Panc1 (cell line): ENCODE results near the gene MS4A8. TPM values are rescaled to one million over a fixed set of nuclear protein-coding genes. Genes with fewer than 3 reads are reported as not detected.

Source experiments
- ATAC-seq: fragments of 200-7000 bp; cut with Tn5 transposase; 2 replicates; pipeline ENCODE4 v1.9.1; 2020; ENCODE audit warnings: mild to moderate bottlenecking, moderate library complexity
- BruUV-seq: library from RNA; stranded (reverse); fragments of 400-500 nt; replicated peaks from 2 replicates; lab custom pipeline; 2021; lab: Mats Ljungman, UMichigan
- CTCF ChIA-PET: fragments of 300-600 bp; sonication (Branson Sonifier 250); formaldehyde crosslinking; loops from one replicate; lab custom pipeline; 2022; ENCODE audit warnings: antibody characterized with exemption; lab: Charles Lee
- POLR2A ChIA-PET: fragments of 300-600 bp; sonication (Branson Sonifier 250); formaldehyde crosslinking; loops from one replicate; lab custom pipeline; 2022; ENCODE audit warnings: antibody characterized with exemption; lab: Charles Lee
- DNase-seq: peaks from one replicate; pipeline ENCODE4 v3.0.0-alpha.2; 2010; ENCODE audit warnings: low read depth, low spot score
- H3K27ac ChIP-seq: 2 replicates; pipeline ENCODE4 v1.5.1; 2011; ENCODE audit warnings: mild to moderate bottlenecking, low read length, inconsistent platforms
- H3K27me3 ChIP-seq: fragments of 200-500 bp; sonication (Bioruptor generic); 2 replicates; pipeline ENCODE4 v1.6.0; 2014; ENCODE audit warnings: low read length, inconsistent platforms; ENCODE audit not compliant: control insufficient read depth, insufficient read depth
- H3K36me3 ChIP-seq: fragments of 200-500 bp; sonication (Bioruptor generic); 2 replicates; pipeline ENCODE4 v1.5.1; 2014; ENCODE audit warnings: inconsistent platforms, mild to moderate bottlenecking, low read length, moderate library complexity; ENCODE audit not compliant: control insufficient read depth, insufficient read depth
- H3K4me1 ChIP-seq: 2 replicates; pipeline ENCODE4 v1.5.1; 2011; ENCODE audit warnings: inconsistent platforms, mild to moderate bottlenecking, low read length, moderate library complexity; ENCODE audit not compliant: control insufficient read depth, insufficient read depth
- H3K4me3 ChIP-seq, 2 experiments: 2 replicates each; pipeline ENCODE4 v1.5.1; 2011 to 2012; ENCODE audit warnings: low read depth in 2 of 2, low read length in 2 of 2, mild to moderate bottlenecking in 2 of 2, inconsistent platforms in 1 of 2, moderate library complexity in 1 of 2
- H3K9me3 ChIP-seq: fragments of 200-500 bp; sonication (Bioruptor generic); 2 replicates; pipeline ENCODE4 v1.5.1; 2014; ENCODE audit warnings: low read depth, mild to moderate bottlenecking, inconsistent platforms, low read length, moderate library complexity; ENCODE audit not compliant: control insufficient read depth, insufficient read depth
- CTCF ChIP-seq: fragments of 450-650 bp; IDR thresholded peaks from 2 replicates; pipeline ENCODE4 v1.5.1; 2017; ENCODE audit warnings: mild to moderate bottlenecking
- POLR2AphosphoS5 ChIP-seq: IDR thresholded peaks from 2 replicates; pipeline ENCODE4 v1.6.1; 2012; ENCODE audit warnings: mild to moderate bottlenecking, low read depth, low read length, moderate library complexity
- REST ChIP-seq, 2 experiments: IDR thresholded peaks; 2 replicates each; pipeline ENCODE4 v1.6.1; 2011 to 2012; ENCODE audit warnings: low read depth in 2 of 2, control low read depth in 1 of 2, low read length in 1 of 2, mild to moderate bottlenecking in 1 of 2, moderate library complexity in 1 of 2; ENCODE audit not compliant: insufficient read depth in 1 of 2
- SIN3A ChIP-seq: IDR thresholded peaks from 2 replicates; pipeline ENCODE4 v1.6.1; 2012; ENCODE audit warnings: low read depth, mild to moderate bottlenecking, low read length, moderate library complexity, borderline replicate concordance; ENCODE audit not compliant: insufficient read depth
- TCF7L2 ChIP-seq: IDR thresholded peaks from 2 replicates; pipeline ENCODE4 v1.6.1; 2011; ENCODE audit warnings: mild to moderate bottlenecking, low read depth, low read length, inconsistent platforms
- in situ Hi-C: cut with HindIII; loops from 2 replicates; pipeline ENCODE4 v1.10.0; 2016; ENCODE audit warnings: low sequenced_read_pairs, low pct_unique_long_range_greater_than_20kb
- intact Hi-C: fragments of 100-400 bp; cut with micrococcal nuclease; formaldehyde crosslinking; loops from one replicate; pipeline ENCODE4 v1.10.0; 2022; ENCODE audit not compliant: unreplicated experiment
- total RNA-seq: library from RNA; stranded (reverse); gene quantifications from one replicate; pipeline ENCODE4 v1.2.1, GENCODE V29; 2021; ENCODE audit not compliant: unreplicated experiment

Gene MS4A8
- total RNA-seq, 1 experiment from 2014 or later: not detected

GRCh38 chr11:60719391-60719790 lies 20.0 kb downstream of the MS4A8 start:
- ATAC-seq (no peak), DNase-seq (no peak)
- no TSS peak for BruUV-seq
- Histone ChIP-seq H3K36me3 (no peaks in the 10 kb centered on the region), H3K4me1 (no peaks in the 10 kb centered on the region), H3K9me3 (no peaks in the 10 kb centered on the region), H3K27me3 (peaks cover 11% of the 10 kb centered on the region), H3K27ac (no peak overlapping the region), H3K4me3 (no peak overlapping the region)
- intact Hi-C loops (no loop called here), in situ Hi-C loops (no loop called here)
- TF ChIP-seq TCF7L2: no peak
- TF ChIP-seq SIN3A: no peak
- TF ChIP-seq CTCF: no peak
- TF ChIP-seq REST (IDR thresholded peaks at IDR 0.05; ENCODE audit: insufficient read depth in 1 of 2, low read depth in 2 of 2, low read length in 1 of 2): no peak
- TF ChIP-seq POLR2AphosphoS5: no peak
- POLR2A ChIA-PET: no interaction called here
- CTCF ChIA-PET: no interaction called here

- intact Hi-C loops: no loop called here
- ATAC-seq: no peak
- POLR2A ChIA-PET: no interaction called here
- H3K36me3 ChIP-seq: no peaks in the 10 kb centered on the region
- peaks cover 12% of the 10 kb centered on the region for H3K27me3 ChIP-seq
- no peaks in the 10 kb centered on the region for H3K4me1 ChIP-seq
- H3K27ac ChIP-seq: no peak overlapping the region
- H3K4me3 ChIP-seq: no peak overlapping the region
- BruUV-seq: no TSS peak
- H3K9me3 ChIP-seq: no peaks in the 10 kb centered on the region
- DNase-seq: no peak
- TF ChIP-seq TCF7L2: no peak
- no peak for TF ChIP-seq SIN3A
- TF ChIP-seq POLR2AphosphoS5: no peak
- TF ChIP-seq CTCF: no peak
- no peak for TF ChIP-seq REST (IDR thresholded peaks at IDR 0.05; ENCODE audit: insufficient read depth in 1 of 2, low read depth in 2 of 2, low read length in 1 of 2)
- CTCF ChIA-PET: interaction anchor here (0.6 kb wide), 1 partner anchor 110 kb away, joined by 4 read pairs; no protein-coding TSS in a partner anchor
- in situ Hi-C loops: no loop called here
Observed at GRCh38 chr11:60720460-60720859, 21.0 kb downstream of the MS4A8 start.
